CD1c-positive myeloid dendritic cell (primary cell): ENCODE measurements around the gene EZR.

ENCODE experiments used
- DNase-seq: peaks from one replicate; pipeline ENCODE4 v3.0.0-alpha.2; 2016; ENCODE audit errors: extremely low spot score

Gene EZR

GRCh38 chr6:158762787-158763433 is 56.3 kb downstream of the EZR start:
- DNase-seq, result no peak

- no peak for DNase-seq
Measured at GRCh38 chr6:158761746-158762145, 57.4 kb downstream of the EZR start.

GRCh38 chr6:158760618-158761250 is 58.4 kb downstream of the EZR start:
- no peak for DNase-seq

DNA sequence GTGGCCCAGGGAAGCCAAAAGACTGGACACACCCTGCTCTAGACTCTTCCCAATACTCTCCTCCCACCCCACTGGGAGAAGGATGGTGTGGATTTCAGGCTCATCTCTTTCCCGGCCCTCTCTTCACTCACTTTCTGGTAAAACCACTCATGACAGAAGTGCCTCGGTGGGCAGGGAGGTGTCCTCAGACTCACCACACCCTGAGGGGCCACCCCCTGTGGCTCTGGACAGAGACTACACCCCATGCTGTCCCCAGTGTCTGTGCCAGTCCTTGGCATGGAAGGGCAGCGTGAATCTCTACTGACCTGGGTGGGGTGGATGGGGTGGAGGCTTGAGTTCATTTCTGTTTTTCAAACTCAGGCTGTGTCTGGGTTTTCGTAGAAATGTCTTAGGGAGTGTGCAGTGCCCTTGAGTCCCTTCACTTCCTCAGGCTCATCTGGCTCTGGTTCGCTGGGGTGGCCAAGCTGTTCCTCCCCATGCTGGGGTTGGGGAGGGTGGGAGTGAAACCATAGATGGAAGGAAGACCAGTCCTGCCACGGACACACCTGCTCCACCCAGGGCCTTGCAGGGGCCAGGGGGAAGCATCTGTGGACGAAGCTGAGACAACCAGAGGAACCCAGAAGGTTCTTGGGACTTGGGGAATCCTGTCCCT is 59.1 kb downstream of the EZR start:
- DNase-seq, result no peak

DNA sequence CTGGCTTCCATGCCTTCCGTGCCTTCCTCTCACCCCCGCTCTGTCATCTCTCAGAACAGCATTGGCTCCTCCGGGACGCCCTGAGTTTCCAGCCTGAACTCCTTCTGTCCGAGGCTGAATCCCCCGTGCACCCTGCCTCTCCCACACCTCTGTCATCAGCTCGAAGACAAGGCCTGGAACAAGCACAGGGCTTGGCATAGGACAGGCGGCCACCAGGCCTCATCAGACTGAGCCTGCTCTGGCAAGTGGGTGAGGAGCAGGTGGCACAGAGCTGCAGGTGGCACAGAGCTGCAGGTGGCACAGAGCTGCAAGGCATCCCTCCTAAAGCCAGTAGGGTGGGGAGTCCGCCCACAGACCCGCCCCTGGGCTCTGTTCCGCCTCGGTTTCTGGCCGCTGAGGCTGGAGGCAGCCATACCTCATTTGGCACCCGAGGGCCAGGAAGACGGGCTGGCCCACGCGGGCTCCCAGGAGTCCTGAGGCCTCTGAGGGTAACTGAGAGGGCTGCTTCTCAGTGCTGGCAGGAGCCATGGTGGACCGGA is 60.2 kb downstream of the EZR start:
- no peak for DNase-seq

DNA sequence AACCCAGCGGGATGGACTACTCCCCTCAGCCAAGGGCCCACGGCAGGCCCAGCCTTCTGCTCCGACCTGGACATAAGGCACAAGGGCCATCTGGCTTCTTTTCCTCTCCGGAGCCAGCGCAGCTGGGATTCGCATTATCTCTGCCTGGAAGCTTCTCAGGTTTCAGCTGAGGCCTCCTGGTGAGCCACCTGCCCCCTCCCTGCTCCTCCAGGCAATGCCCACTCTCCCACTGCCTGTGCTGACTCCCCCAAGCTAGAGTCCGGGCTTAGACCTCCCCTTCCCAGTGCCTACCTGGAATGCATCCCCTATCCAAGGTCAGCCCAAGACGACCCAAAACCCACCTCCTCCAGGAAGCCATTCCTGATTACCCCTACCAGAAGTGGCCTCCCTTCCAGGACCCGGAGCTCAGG is 60.7 kb downstream of the EZR start:
- no peak for DNase-seq

DNA sequence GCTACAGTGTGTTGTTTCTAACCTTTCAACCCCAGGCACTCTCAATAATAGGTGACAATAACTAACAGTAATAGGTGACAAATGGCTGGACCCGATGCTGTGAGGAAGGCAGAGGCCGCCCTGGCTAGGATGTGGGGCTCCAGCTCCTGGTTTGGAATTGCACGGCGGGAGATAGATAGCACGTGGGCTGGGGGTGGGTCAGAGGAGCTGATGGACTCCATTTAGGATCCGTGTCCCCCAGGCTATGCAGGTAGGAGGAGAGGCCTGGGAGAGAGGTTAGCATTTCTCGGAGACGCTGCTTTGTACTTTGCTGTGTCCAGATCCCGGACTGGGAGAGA is 61.4 kb downstream of the EZR start:
- DNase-seq, result no peak

- no peak for DNase-seq
Measured at GRCh38 chr6:158756977-158757752, 62.0 kb downstream of the EZR start.

- DNase-seq, result no peak
Measured at GRCh38 chr6:158756126-158756525, 63.0 kb downstream of the EZR start.

DNA sequence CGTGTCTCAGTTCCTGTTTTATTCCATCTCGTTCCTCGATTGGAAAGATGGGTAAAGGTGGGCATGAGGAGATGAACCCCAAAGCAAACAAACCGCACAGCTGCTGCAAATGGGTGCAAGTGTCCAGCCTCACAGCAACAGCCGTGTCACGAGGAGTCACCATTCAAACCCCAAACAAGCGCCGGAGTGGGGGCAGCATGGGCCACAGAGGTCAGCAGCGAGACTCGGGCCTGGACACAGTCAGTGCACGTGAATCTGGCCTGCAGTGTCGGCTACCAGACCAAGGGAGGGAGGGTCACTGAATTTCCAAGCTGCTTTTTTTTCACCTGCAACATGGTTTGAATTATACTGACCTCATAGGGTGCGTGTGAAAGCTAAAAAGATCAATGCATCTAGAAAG is 63.5 kb downstream of the EZR start:
- no peak for DNase-seq

DNA sequence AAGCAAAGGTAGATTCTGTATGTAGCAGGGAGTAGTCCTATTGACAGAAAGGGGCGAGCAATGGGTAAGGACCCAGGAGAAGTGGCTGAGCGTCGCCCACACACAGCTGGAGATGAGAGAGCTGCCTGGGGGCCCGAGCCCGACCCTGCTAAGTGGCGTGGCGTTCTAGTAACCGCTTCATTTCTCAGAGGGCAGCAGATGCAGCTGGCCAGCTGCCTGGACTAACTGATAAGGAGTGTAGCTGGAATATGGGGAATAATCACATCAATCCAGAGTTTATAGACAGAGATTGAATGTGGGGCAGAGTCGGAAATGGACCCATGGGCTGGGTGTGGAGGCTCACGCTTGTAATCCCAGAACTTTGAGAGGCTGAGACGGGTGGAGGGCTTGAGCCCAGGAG is 64.4 kb downstream of the EZR start:
- no peak for DNase-seq

DNA sequence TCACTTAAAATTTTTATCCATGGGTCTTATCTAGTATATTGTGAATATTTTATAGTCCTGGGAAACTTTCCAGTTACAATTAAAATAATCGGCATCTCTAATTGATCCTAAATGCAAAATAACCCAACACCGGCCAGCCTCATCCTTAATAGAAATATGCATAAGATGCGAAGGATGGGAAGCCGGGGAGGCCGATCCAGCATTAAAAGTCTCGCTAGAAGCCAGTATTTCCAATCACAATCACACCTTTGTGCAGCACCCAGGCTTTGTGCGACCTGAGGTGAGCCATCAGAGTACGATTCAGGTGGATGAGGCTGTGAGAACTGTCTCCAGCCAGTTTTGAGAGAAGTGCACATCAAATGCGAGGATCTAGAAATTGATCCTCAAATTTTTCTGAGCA is 65.4 kb downstream of the EZR start:
- DNase-seq, result no peak

DNA sequence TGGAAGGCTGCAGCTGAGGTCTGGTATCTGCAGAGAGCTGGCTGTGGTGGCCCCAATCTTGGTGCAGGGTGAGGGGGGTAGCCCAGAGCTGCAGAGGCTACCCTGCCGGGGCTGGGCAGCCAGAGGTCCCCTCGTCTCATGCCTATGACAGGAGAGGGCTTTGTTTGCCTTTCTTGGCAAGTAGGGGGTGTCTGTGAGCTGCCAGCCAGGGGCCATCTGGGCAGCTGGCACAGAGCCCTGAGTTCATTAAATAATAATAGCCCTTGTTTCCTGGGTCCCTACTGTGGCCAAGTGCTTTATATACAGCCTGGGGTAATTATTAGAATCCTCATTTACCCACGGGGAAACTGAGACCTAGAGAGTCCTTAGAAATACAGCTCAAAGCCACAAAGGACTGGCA is 66.6 kb downstream of the EZR start:
- no peak for DNase-seq

DNA sequence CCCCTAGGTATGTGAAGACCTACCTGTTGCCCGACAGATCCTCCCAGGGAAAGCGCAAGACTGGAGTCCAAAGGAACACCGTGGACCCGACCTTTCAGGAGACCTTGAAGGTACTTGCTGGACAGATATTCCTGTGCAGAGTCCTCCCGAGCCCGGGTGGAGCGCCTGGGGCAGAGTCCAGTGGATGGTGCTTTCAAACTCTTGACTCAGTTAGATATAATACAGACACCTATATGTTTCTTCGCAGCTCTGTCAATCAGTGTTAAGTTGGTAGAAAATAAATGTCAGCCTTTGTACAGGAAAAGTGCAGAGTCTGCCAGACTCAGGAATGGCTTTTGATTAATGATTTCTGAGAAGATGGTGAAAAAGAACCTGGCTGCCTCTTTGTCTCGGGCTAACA is 67.2 kb downstream of the EZR start:
- DNase-seq, result no peak

DNA sequence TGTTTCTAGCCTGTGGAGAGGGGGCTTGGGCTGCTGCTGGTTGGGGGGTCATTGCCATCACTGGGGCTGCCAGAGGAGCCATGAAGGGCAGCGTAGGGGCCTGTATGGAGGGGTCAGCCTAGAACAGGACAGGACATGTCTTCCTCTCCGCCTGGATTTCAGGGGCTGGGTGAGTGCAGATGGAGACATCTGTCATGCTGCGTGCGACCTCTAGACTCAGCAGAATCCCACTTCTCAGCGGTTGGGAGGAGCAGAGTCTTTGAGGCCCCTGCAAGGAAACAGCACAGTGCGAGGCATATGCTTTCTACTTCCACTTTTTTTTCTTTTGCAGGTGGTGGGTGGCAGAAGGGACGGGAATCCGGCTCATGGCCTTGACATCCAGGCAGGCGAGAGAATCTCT is 67.9 kb downstream of the EZR start:
- DNase-seq, result no peak

GRCh38 chr6:158744986-158745430 is 74.2 kb downstream of the EZR start:
- no peak for DNase-seq

GRCh38 chr6:158743033-158743651 is 76.0 kb downstream of the EZR start:
- no peak for DNase-seq

GRCh38 chr6:158739673-158740072 is 79.5 kb downstream of the EZR start:
- DNase-seq, result no peak

DNA sequence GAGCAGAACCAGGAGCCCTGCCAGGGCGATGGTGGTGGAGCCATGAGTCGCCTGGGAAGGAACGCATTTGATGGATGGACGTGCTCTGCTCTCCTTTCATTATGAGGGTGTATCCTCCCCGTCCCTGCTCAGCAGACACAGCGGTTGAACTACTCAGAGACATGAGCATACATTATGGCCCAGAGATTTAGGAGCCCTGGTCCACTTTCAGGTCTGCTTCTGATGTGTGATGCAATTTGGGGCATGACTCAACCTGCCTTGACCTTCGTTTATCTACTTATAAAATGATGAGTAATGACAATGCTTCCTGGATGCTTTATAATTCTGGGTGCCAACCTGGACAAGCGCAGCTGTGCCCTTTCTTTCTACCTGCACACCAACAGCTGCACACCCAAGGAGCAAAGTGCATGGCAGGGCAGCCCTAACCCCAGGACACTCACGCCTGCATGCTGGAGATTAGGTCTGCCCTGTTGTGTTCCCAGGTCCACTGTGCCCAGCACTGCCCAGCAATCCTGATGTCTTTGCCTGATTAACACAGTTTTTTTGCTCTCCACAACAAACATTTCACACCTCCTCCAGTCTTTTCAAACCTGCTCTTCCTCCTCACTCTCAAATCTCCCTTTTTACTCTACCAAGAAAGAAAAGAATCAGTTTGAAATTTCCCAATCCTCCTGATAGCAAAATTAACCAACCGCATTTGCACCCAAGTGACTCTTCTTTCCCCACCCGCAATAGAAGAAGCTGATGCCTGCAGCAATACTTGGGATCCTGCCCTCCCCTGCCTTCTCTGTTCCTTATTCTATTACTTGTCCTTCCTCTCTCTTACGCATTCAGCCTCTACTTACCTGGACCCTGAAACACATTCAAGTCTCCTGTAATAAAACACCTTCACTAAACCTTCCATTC is 81.2 kb downstream of the EZR start:
- DNase-seq, result no peak

- no peak for DNase-seq
Measured at GRCh38 chr6:158737082-158737709, 82.0 kb downstream of the EZR start.
